CD4-positive, alpha-beta T cell treated with Interleukin-17A for 4 hours (primary cell): Measurements from ENCODE around the gene FADS3.
A peak's percentile ranks its signal among the peaks of the same experiment; 100 is the strongest.

Experiments
- DNase-seq: peaks from one replicate; pipeline ENCODE4 v3.0.0-alpha.2; 2020; ENCODE audit warnings: mixed read lengths

The FADS3 gene

DNA sequence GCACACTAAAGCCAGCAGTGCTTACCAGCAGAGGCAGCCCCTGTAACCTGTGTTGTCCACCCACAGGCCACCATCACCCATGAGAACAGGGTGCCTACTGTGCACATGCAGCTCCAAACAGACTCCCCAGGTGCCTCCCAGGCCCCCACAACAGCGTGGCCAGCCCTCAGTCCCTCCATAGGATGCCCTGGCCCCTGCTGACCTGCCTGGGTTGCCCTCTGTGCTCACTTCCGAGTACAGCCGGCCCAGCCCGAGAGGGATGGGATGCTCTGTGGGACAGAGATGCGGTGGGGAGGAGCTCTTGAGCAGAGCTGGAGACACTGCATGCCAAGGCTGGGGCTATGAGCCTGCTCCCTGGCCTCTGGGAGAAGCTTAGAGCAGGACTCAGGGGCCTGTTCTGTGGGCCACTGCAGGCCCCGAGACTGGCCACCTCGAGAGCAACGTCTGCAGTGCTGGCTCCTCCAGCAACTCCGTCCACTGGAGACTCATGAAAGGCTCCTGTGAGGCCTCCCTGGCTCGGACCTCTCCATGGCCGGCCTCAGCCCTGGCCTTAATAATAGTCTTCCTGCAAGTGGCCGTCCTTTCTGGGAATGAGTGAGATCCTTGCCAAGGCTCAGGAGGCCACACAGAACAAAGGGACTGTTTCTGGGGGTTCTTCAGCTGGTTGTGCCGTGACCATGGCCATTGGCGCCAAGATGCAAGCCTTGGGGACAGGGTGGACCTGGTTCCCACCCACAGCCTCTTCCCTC lies 36.2 kb downstream of the FADS3 start:
- no peak for DNase-seq

- DNase-seq, result no peak
Observed at GRCh38 chr11:61854206-61854895, 37.0 kb downstream of the FADS3 start.

- no peak for DNase-seq
Observed at GRCh38 chr11:61853698-61854169, 37.6 kb downstream of the FADS3 start.

DNA sequence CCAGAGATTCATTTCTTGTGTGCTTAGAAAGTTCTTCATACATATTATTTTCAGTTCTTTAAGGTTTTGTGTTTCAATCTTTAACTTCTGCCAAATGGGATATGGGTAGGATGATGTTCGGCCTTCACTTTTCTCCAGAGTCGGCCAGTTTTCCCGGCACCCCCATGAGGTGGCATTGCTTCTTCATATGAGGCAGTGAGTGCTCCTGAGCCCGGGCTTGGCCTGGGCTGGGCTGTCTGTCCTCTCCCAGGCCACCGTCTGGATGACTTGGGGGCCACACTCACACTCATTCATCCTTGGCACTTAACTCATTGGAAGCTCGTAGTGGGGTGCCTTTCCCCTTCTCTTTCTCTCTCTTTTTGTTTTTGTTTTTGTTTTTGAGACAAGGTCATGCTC lies 39.4 kb downstream of the FADS3 start:
- no peak for DNase-seq

GRCh38 chr11:61851113-61851899 lies 40.0 kb downstream of the FADS3 start:
- DNase-seq, result no peak

DNA sequence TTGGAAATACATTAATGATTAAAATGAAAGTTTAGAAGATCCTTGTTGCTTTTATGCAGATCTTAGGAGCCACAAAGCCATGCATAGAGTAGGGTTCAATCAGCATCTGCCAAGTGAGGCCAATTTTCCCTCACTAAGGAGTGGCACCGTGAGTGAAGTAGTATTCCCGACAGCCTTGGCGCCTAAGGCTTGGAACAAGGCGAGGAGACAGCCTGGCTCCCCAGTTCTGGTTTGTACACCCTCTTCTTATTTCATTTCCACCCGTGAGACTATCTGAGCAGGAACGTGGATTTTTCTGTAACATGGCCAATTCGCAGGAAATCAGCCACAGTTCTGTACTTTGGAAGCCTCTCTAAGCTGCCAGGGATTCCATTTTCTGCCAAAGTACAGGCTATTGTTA lies 40.7 kb downstream of the FADS3 start:
- no peak for DNase-seq

DNA sequence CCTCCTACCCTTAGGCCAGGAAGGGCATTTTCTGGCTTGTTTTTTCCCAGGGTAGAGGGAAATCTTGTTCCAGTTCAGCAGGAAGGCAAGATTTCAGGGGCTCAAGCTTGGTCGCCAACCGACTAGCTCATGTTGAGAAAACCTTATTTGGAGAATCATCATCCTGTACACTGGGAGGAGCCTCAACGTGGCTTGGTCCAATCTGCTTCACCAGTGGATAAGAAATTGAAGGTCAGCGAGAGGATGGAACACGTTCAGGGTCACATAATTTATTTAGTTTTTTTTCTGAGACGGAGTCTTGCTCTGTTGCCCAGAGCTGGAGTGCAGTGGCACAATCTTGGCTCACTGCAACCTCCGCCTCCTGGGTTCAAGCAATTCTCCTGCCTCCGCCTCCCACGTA lies 42.7 kb downstream of the FADS3 start:
- DNase-seq, result no peak

- no peak for DNase-seq
Observed at GRCh38 chr11:61847914-61848581, 43.3 kb downstream of the FADS3 start.

- no peak for DNase-seq
Observed at GRCh38 chr11:61846362-61847020, 44.9 kb downstream of the FADS3 start.

- DNase-seq, result no peak
Observed at GRCh38 chr11:61844909-61845565, 46.3 kb downstream of the FADS3 start.

DNA sequence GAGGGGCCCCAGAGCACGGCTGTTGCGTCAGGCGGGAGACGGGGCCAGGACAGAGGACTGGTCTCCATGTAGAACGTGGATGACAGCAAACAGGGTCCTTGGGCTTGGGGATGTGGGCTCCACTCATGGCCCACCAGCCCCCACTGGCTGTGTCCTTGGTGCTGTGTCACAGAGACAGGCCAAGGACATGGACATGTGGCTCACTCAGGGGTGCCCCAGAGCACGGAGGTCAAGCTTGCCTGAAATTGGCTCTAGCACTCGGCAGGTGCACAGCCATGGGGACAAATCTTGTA lies 48.9 kb downstream of the FADS3 start:
- no peak for DNase-seq

DNA sequence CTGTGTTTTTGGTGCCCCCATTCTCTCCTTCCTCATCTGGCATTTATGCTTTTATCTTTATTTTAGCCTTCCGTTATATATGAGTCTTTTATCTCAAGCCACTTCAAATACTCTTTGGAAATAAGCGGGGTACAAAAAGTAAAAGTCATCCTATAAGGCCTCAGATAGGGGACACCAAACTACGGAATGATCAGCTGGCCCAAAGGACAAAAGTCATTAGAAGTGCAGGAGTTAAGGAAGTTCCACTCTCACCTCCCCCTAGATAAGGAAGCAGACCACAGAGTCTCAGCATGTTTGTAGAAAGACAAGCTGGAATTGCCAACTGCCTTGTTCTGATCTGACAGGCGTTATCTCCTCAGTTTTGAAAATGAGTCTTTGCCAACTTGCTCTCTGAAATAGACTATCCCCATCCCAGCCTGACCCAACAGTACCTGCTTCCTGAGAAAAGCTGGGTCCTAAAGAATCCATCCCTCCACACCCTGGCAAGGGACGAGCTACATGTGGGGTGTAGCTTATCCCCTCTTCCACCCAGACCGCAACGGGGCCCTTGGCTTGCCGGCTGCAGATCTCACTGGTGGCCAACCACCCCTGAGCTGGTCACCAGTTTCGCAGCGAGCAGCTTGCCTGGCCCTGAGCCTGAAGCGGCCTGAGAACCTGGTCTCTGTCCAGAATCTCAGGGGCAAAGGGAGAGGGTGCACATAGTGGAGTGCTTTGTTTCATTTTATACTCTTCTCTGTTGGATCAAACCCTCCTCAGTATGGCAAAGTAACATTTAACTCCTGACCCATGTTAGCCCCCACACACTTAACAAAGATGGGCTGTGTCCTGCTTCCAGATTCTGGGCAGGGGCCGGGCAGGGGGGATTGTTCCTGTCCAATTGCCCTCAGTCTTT lies 49.5 kb downstream of the FADS3 start:
- DNase-seq, result no peak

DNA sequence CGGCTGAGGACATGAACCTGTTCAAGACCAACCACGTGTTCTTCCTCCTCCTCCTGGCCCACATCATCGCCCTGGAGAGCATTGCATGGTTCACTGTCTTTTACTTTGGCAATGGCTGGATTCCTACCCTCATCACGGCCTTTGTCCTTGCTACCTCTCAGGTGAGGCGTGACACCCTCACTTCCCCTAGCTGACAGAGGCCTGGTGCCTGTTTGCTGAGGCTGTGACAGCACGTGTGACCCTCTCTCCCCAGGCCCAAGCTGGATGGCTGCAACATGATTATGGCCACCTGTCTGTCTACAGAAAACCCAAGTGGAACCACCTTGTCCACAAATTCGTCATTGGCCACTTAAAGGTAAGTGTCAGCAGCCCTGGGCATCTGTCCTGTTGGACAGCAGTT lies 51.0 kb downstream of the FADS3 start:
- no peak for DNase-seq

DNA sequence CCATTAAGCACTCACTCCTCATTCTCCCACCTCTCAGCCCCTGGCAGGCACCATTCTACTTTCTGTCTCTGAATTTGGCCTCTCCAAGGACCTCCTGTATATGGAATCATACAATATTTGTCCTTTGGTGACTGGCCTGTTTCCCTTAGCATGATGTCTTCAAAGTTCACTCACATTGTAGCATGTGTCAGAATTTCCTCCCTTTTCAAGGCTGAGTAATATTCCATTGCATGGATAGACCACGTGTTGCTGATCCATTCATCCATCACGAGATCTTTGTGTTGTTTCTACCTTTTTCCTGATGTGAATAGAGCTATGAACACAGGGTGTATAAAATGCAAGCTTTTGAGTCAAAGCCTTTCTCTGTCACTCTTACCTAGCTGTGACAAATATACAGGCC lies 51.6 kb downstream of the FADS3 start:
- DNase-seq, result no peak

GRCh38 chr11:61838921-61839320 lies 52.4 kb downstream of the FADS3 start:
- no peak for DNase-seq

DNA sequence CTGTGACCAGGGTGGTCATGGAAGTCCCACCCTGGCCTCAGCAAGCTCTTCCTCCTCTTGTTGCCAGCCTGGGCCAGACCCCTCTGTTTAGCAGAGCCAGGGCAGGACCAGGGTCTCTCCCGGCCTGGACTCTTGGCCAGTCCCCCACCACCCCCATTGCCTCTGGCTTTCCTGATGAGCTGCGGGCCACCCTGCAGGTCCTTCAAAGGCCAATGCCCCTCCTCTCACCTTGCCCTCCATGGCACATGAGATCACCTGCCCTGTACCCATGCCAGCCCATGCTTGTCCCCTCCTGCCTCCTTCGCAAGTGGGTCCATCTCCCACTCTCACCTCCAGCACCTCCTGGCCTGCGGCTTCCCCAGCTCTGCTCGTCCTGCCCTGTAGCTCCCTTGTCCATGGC lies 52.8 kb downstream of the FADS3 start:
- no peak for DNase-seq

- no peak for DNase-seq
Observed at GRCh38 chr11:61837411-61838005, 53.8 kb downstream of the FADS3 start.

DNA sequence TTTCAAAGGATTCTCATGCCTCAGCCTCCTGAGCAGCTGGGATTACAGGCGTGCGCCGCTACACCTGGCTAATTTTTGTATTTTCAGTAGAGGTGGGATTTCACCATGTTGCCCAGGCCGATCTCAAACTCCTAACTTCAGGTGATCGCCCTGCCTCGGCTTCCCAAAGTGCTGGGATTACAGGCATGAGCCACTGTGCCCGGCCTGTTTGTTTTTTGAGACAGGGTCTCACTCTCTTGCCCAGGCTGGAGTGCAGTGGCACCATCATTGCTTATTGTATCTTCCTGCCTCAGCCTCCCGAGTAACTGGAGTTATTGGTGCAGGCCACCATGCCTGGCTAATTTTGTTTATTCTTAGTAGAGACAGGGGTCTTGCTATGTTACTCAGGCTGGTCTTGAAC lies 55.2 kb downstream of the FADS3 start:
- DNase-seq, result no peak

DNA sequence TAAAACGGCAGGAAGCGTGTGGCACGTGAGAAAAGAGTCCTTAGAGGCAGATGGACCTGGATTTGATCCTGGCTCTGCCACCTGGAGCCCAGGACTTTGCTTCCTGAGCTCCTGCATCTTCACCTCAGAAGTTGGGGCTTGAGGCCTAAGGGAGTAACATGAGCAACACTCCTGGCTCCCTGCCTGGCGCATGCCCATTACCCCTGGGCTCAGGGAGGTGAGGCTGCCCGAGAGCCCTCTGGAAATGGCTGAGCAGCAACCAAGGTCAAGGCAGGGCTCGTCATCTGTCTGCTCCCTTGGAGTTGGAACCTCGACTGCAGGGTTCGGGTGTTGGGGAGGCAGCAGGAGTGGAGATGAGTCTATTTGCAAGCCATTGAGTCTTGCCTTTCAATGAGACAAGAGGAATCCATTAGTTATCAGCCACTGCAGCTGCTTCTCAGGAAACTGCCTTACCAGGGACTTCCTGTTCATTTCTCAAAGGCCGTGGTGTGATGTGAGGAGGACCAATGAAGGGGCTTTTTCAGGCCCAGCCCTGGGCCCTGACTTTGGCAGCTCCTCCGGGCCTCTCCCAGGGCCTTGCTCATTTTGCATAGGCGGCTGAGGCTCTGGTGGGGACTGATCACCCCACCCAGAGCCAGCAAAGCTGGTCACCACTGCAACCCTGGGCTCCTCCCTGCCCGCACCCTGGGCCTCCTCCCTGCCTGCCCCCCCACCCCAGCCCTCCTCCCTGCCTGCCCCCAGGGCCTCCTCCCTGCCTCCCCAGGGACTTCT lies 56.9 kb downstream of the FADS3 start:
- peak; percentile 64 for DNase-seq

GRCh38 chr11:61833926-61834277 lies 57.4 kb downstream of the FADS3 start:
- DNase-seq, result no peak
